ENCODE data around the gene NTN1. TPM values are rescaled to one million over a fixed set of nuclear protein-coding genes. Genes with fewer than 3 reads are reported as not detected.

NTN1 gene
- total RNA-seq, 2 experiments from 2014 or later = 0.31 to 0.47 TPM

- H3K4me3 Mint-ChIP-seq = no peak overlapping the region
- H3K4me1 Mint-ChIP-seq (ENCODE audit: low read depth) = peaks cover 35% of the 10 kb centered on the region
- no peaks in the 10 kb centered on the region for H3K36me3 Mint-ChIP-seq (ENCODE audit: low read depth)
- no peaks in the 10 kb centered on the region for H3K27me3 Mint-ChIP-seq (ENCODE audit: low read depth)
- DNase-seq = no peak
- CTCF ChIA-PET = interaction anchor here (0.6 to 2.3 kb wide), 11 partner anchors 17 to 336 kb away, joined by 3 to 14 read pairs (median 3); no protein-coding TSS in a partner anchor
- no peak overlapping the region for H3K27ac Mint-ChIP-seq
- H3K9me3 Mint-ChIP-seq = no peaks in the 10 kb centered on the region
- intact Hi-C loops (cut with micrococcal nuclease) = loop anchor here (1.0 to 10.0 kb wide), 4 partner anchors 177 to 302 kb away; no protein-coding TSS in a partner anchor
Observed at GRCh38 chr17:9292561-9292941, 271.2 kb downstream of the NTN1 start.

Other genes starting within 250 kb of the NTN1 start
- not detected for gene MFSD6L, start 222.1 kb upstream of the NTN1 start, total RNA-seq
- gene PIK3R6, start 153.8 kb upstream of the NTN1 start, total RNA-seq = under 1 TPM; 0.12 to 0.22 TPM
- gene PIK3R5, start 55.8 kb upstream of the NTN1 start, total RNA-seq = 10 to 100 TPM; 15.9 to 18.1 TPM

Data from activated naive CD4-positive, alpha-beta T cell treated with anti-CD3 and anti-CD28 coated beads for 36 hours (primary cell).